ENCODE results near the gene TSPAN32. TPM values are rescaled to one million over a fixed set of nuclear protein-coding genes. Genes with fewer than 3 reads are reported as not detected.

Gene TSPAN32
- total RNA-seq, 3 donors from 2014 or later (not counting 1 experiment from before 2014, with no cell fraction given): 268 to 327 (median 299) TPM

DNA sequence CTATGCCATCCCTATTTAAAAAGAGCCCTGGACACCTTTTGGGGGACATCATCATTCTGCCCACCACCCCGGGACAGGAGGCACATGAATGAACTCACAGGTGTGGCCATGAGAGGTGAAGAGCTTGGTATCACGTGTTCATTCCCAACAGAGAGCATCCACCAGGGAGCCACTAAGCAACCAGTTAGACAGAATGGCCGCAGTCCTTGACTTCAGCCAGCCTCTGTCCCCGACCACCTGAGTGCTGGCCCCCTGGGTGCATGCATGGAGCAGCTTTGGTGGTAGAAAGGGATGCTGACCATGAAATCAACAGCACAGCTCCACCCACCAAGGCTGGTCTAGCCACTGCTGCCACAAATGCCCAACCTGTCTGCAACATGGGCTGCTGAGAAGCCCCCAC lies 44.2 kb downstream of the TSPAN32 start:
- H3K27ac Mint-ChIP-seq: no peak overlapping the region
- H3K36me3 Mint-ChIP-seq: no peaks in the 10 kb centered on the region

GRCh38 chr11:2346586-2347307 lies 44.9 kb downstream of the TSPAN32 start:
- ATAC-seq (no peak), DNase-seq (no peak)
- Histone ChIP-seq H3K27ac (ENCODE audit: low read length) (no peak overlapping the region), H3K9me3 (ENCODE audit: control insufficient read depth, insufficient read depth, low read length) (peaks cover 9% of the 10 kb centered on the region), H3K4me1 (ENCODE audit: control insufficient read depth, insufficient read depth, low read length) (no peaks in the 10 kb centered on the region), H3K27me3 (ENCODE audit: control insufficient read depth, insufficient read depth, low read length) (no peaks in the 10 kb centered on the region), H3K36me3 (ENCODE audit: control insufficient read depth, insufficient read depth, low read length) (no peaks in the 10 kb centered on the region), H3K4me3 (ENCODE audit: low read length) (no peak overlapping the region)
- intact Hi-C loops (cut with micrococcal nuclease): no loop called here
- Mint-ChIP-seq H3K36me3 (no peaks in the 10 kb centered on the region), H3K9me3 (no peaks in the 10 kb centered on the region), H3K4me1 (no peaks in the 10 kb centered on the region), H3K27me3 (ENCODE audit: low read depth in 2 of 2) (no peaks in the 10 kb centered on the region), H3K27ac (no peak overlapping the region), H3K4me3 (no peak overlapping the region)
- no peak for TF ChIP-seq CTCF (IDR thresholded peaks at IDR 0.05)
- 90% methylated on average over 10 of the region's 10 CpGs for WGBS (ENCODE audit: insufficient coverage)

More for the DNA sequence above, 44.2 kb downstream of the TSPAN32 start:
- no peaks in the 10 kb centered on the region for H3K4me1 ChIP-seq (ENCODE audit: control insufficient read depth, insufficient read depth, low read length)
- intact Hi-C loops (cut with micrococcal nuclease): no loop called here
- Mint-ChIP-seq H3K27me3 (ENCODE audit: low read depth in 2 of 2) (no peaks in the 10 kb centered on the region), H3K4me1 (no peaks in the 10 kb centered on the region), H3K9me3 (no peaks in the 10 kb centered on the region), H3K4me3 (no peak overlapping the region)
- TF ChIP-seq CTCF (IDR thresholded peaks at IDR 0.05): no peak
- ATAC-seq (no peak), DNase-seq (no peak)
- H3K9me3 ChIP-seq (ENCODE audit: control insufficient read depth, insufficient read depth, low read length): peaks cover 9% of the 10 kb centered on the region
- 87% methylated on average over 4 of the region's 4 CpGs for WGBS (ENCODE audit: insufficient coverage)
- no peaks in the 10 kb centered on the region for H3K27me3 ChIP-seq (ENCODE audit: control insufficient read depth, insufficient read depth, low read length)
- H3K4me3 ChIP-seq (ENCODE audit: low read length): no peak overlapping the region
- H3K27ac ChIP-seq (ENCODE audit: low read length): no peak overlapping the region
- no peaks in the 10 kb centered on the region for H3K36me3 ChIP-seq (ENCODE audit: control insufficient read depth, insufficient read depth, low read length)

DNA sequence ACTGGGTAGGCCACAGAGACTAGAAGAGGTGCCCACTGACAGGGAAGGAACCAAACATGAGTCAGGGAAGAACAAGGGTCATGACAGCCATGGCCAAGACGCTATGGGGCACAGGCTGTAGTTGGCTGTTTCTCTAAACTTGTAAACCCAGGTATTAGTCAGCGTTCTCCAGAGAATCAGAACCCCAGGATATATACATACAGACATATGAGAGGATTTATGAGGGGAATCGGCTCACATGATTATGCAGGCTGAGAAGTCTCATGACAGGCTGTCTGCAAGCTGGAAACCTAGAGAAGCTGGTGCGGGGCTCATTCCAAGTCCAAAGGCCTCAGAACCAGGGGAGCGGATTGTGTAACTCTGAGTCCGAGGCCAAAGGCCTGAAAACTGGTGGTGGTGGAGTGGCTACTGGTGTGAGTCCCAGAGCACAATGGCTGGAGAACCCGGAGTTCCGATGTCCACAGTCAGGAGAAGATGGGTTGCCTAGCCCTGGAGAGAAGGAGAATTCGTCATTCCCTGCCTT lies 45.6 kb downstream of the TSPAN32 start:
- intact Hi-C loops (cut with micrococcal nuclease): no loop called here
- WGBS (ENCODE audit: insufficient coverage): 91% methylated on average over 8 of the region's 9 CpGs
- Histone ChIP-seq H3K4me1 (ENCODE audit: control insufficient read depth, insufficient read depth, low read length) (no peaks in the 10 kb centered on the region), H3K27ac (ENCODE audit: low read length) (no peak overlapping the region), H3K9me3 (ENCODE audit: control insufficient read depth, insufficient read depth, low read length) (peaks cover 9% of the 10 kb centered on the region), H3K27me3 (ENCODE audit: control insufficient read depth, insufficient read depth, low read length) (no peaks in the 10 kb centered on the region), H3K36me3 (ENCODE audit: control insufficient read depth, insufficient read depth, low read length) (no peaks in the 10 kb centered on the region), H3K4me3 (ENCODE audit: low read length) (no peak overlapping the region)
- no peak for TF ChIP-seq CTCF (IDR thresholded peaks at IDR 0.05)
- no peak for DNase-seq
- Mint-ChIP-seq H3K9me3 (no peaks in the 10 kb centered on the region), H3K27me3 (ENCODE audit: low read depth in 2 of 2) (no peaks in the 10 kb centered on the region), H3K4me1 (no peaks in the 10 kb centered on the region), H3K4me3 (no peak overlapping the region), H3K27ac (no peak overlapping the region), H3K36me3 (no peaks in the 10 kb centered on the region)
- ATAC-seq: no peak

GRCh38 chr11:2348986-2349385 lies 47.2 kb downstream of the TSPAN32 start:
- no CpG with 5 or more reads among the region's 1 CpG for WGBS (ENCODE audit: insufficient coverage)
- no peaks in the 10 kb centered on the region for H3K4me1 Mint-ChIP-seq
- intact Hi-C loops (cut with micrococcal nuclease): no loop called here
- Histone ChIP-seq H3K36me3 (ENCODE audit: control insufficient read depth, insufficient read depth, low read length) (no peaks in the 10 kb centered on the region), H3K27ac (ENCODE audit: low read length) (no peak overlapping the region), H3K27me3 (ENCODE audit: control insufficient read depth, insufficient read depth, low read length) (no peaks in the 10 kb centered on the region), H3K9me3 (ENCODE audit: control insufficient read depth, insufficient read depth, low read length) (peaks cover 9% of the 10 kb centered on the region), H3K4me1 (ENCODE audit: control insufficient read depth, insufficient read depth, low read length) (no peaks in the 10 kb centered on the region), H3K4me3 (ENCODE audit: low read length) (no peak overlapping the region)
- H3K27me3 Mint-ChIP-seq (ENCODE audit: low read depth in 2 of 2): peaks cover 0 to 2% of the 10 kb centered on the region in 2 donors
- DNase-seq: no peak
- no peak overlapping the region for H3K4me3 Mint-ChIP-seq
- no peak overlapping the region for H3K27ac Mint-ChIP-seq
- ATAC-seq: no peak
- H3K9me3 Mint-ChIP-seq: no peaks in the 10 kb centered on the region
- TF ChIP-seq CTCF (IDR thresholded peaks at IDR 0.05): no peak
- H3K36me3 Mint-ChIP-seq: no peaks in the 10 kb centered on the region
